HCEC 1CT (cell line): Measurements from ENCODE around the gene SOWAHB.

Source experiments
- DNase-seq: peaks from one replicate; pipeline ENCODE4 v3.0.0-alpha.2; 2017

SOWAHB gene, protein sequence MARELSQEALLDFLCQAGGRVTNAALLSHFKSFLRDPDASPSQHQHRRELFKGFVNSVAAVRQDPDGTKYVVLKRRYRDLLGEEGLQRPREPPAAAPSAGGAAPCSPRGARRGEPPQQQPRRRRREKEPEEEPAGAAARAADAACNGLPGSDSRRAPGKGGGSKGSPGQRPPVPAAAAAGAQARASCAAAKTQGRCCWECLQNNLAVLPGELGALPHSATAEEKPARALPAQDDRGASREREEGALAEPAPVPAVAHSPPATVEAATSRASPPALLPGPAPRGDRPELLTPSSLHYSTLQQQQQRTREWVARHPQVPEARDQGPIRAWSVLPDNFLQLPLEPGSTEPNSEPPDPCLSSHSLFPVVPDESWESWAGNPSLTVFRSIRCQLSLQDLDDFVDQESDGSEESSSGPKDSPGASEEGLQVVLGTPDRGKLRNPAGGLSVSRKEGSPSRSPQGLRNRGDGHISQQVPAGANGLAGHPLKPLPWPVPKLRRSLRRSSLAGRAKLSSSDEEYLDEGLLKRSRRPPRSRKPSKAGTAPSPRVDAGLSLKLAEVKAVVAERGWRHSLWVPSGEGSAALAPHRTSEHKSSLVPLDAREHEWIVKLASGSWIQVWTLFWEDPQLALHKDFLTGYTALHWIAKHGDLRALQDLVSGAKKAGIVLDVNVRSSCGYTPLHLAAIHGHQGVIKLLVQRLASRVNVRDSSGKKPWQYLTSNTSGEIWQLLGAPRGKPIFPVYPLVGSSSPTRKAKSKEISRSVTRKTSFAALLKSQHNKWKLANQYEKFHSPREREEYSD

DNA sequence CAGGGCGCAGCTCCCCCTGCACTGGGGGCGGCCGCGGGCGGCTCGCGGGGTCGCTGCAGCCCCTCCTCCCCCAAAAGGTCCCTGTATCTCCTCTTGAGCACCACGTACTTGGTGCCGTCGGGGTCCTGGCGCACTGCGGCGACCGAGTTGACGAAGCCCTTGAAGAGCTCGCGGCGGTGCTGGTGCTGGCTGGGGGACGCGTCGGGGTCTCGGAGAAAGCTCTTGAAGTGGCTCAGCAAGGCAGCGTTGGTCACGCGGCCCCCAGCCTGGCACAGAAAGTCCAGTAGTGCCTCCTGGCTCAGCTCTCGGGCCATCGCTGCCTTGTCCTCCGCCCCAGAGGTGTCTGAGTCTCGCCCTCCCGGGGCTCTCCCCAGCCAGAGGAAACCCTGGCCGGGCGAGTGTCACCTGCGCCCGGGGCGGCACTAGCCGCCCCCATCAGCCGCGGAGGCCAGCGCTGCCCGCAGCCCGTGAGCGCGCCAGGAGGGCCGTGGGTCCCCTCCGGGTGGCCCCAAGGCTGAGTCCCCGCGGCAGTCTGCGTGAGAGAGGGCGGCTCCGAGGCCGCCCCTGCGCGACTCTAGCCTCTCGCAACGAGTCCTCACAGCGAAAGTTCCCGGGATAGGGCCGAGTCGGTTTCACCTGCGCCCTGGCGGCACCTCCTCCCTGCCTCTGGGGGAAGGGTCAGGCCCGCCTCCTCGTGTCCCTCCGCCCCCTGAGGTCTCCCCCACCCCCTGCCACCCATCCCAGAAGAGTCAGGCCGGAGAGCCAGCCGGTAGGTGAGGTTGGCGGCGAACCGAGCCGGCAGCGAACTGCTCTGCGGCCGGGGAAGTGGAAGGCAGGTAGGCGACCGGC is at the start of gene SOWAHB:
Gene SOWAHB, minus strand, starts transcription at position 609 of the 849 bp plus-strand sequence. Its CDS starts 295 bp downstream, at position 314.
- no peak for DNase-seq

DNA sequence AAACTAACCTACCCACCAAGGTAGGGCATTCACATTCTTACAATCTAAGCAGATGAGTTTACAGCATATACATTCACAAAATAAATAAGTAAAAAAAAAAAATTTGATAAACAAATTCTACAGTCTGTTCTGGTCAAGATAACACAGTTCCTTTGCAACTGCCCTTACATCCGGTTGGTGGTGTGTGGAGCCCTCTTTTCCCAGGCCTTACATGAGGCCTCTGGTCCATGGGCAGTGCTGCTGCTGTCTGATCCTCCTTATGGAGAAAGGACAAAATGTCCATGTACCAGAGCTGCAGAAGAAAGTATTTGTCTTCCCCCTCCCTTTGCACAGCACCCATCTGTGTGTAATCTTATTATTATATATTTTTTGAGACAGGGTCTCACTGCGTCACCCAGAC is 49.4 kb upstream of the SOWAHB start:
- no peak for DNase-seq

DNA sequence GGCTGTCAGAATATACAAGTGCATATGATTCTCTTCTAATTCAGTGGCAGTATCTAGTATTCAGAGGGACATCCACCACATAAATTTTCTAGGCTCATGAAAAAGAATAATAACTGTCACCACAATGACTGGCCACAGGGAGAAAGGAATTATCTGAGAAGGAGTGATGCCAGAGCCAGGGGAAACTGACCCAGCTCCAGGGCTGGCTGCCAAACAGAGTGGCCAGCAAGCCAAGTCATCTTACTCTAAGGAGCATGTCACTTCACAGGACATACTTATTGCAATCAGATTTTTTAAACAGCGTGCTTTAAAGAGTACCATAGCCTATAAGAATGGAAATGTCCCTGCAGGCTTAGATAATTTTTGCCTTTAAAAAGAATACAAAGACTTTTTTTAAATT is 45.8 kb upstream of the SOWAHB start:
- DNase-seq, result no peak

DNA sequence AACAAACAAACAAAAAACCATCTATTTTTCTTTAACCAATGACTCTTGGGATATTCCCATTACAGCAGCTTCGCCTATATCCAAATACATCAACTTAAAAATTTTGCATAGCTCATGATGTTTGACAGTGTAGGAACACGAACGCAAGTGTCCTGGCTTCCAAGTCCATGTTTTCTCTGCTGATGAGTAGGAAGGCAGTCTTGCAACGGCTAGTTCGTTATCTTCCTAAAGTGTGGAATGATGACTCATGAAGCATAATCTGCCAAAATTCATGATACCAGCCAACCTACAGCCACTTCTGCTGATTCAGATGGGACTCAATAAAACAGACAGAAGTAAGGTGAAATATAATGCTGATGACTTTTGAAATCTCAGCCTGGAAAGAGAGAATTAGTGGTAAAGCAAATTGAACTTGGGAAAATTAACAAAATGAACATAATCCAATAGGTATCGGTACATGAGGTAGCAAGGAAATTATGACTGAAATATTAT is 45.2 kb upstream of the SOWAHB start:
- peak; percentile 42 for DNase-seq

DNA sequence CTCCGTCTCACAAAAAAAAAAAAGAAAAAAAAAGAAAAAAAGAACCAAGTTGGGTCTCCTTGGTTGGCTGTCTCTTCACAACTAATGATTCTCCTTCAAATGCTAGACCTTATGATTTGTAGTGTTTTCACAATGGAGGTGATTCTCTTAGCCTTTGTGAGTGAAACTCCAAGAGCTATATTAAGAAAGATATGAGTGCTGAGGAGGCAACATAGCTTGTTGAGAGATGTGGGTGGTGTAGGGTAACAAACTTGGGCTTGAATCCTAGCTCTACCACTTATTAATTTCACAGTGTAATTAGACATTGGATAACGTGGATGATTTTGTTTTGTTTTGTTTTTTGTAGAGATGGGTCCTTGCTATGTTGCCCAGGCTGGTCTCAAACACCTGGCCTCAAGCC is 41.2 kb upstream of the SOWAHB start:
- DNase-seq, result no peak

DNA sequence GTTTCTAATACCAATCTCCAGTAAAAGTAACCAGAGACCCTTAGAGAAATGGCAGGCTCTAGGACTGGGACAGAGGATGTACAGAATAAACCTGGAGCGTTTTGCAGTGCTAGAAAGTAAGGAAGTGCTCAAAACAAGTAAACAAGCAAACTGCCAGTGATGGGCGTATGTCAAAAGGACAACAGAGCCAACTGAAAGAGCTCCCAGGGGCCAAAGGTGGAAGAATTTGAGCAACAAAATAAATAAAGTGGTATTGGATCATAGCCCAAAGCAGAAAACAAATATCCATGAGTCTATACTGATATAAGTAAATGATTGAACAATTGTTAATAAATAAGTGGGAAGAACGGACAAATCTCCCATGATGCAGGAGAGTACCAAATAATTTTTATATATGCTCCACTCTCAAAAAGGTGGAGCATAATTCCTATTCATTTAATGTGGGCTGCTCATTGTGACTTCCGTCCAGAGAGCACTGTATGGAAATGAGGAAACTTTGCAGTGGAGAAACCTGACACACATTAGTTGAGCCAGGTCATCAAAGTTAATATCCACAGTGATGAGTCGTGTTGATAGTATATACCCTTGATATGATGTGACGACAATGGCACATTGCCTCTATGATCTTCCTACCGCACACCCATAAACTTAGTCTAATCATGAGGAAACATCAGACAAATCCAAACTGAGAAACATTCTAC is 33.8 kb upstream of the SOWAHB start:
- no peak for DNase-seq

DNA sequence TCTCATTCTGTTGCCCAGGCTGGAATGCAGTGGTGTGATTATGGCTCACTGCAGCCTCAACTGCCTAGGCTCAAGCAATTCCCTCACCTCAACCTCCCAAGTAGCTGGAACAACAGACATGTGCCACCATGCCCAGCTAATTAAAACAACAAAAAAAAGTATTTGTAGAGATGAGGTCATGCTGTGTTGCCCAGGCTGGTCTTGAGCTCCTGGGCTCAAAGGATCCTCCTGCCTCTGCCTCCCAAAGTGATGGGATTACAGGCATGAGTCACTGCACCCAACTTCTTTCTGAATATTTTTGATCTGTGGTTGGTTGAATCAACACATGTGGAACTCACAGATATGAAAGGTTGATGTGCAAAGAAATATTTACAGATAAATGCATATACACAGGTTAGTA is 33.1 kb upstream of the SOWAHB start:
- DNase-seq, result no peak

DNA sequence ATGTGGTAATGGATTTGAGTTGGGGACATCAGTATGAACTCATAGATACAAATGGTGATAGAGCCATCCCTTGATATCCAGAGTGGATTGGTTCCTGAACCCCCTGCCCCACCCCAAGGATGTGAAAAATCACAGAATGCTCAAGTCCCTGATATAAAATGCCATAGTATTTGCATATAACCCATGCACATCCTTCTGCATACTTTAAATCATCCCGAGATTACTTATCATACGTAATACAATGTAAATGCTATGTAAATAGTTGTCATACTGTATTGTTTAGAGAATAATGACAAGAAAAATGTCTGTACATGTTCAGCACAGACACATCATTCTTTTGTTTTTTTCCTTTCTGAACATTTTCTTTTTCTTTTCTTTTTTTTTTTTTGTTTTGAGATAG is 32.7 kb upstream of the SOWAHB start:
- DNase-seq, result no peak

DNA sequence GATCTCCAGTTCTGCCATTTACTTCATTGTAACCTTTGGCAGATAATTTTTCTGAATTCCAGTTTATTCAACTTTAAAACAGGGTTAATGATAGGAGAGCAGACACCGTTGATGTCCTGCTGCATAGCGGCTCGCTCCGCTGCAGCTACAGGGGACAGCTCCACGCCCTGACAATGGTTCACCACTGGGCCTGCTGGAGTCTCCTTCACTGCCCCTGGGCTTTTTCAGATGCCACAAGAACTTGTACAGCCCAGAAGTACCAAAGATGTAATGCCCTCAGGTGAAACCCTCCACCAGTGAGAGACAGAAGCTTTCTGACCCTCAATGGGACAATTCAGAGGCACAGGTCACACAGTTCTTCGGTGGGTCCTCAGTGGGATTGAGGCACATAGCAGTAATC is 28.9 kb upstream of the SOWAHB start:
- no peak for DNase-seq

DNA sequence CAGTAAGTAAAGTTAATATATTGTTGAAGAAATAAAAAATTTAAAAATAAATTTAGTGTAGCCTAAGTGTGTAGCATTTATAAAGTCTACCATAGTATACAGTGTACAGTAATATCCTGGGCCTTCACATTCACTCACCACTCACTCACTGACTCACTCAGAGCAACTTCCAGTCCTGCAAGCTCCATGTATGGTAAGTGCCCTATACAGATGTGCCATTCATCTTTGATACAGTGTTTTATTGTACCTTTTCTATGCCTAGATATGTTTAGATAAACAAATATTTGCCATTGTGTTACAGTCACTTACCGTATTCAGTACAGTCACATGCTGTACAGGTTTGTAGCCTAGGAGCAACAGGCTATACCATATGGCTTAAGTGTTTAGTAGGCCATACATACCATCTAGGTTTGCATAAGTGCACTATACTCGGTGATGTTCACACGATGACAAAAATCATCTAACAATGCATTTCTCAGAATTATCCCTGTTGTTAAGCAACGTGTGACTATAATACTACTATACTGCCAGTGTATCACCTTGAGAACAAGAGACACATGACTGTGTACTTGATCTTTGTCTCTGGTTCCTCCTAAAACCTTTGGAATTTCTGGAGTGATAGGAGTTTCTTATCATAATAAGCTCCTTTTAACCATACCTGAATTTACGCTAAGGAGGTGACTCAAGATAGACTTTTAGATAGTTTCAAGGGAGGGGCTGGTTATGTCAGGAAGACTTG is 25.8 kb upstream of the SOWAHB start:
- DNase-seq, result no peak

DNA sequence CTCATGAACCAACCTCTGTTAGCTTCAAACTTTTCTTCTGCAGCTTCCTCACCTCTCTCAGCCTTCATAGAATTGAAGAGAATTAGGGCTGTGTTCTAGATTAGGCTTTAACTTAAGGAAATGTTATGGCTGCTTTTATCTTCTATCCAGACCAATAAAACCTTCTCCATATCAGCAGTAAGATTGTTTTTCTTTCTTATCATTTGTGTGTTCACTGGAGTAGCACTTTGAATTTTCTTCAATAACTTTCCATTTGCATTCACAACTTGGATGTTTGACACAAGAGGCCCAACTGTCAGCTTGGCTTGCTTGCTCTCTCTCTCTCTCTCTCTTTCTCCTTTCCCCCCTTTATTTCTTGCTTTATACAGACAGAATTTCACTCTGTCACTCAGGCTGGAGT is 22.8 kb upstream of the SOWAHB start:
- DNase-seq, result no peak

DNA sequence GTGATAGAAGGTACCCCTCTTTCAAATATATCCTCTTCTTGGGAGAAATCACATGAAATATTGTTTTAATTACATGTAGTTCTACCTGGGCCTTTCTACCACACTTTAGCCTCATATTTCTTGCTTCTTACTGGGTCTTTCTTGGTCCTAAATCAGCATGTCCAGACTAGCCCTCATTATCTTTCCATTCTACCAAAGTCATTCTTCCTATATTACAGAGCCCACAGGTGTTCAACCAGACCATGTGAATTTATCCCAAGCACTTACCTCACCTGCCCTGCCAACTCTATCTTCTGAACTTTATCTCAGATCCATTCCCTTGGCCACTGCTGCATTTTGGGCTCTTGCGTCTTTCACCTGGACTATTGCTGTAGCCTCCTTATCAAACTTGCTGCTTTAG is 11.8 kb upstream of the SOWAHB start:
- no peak for DNase-seq

DNA sequence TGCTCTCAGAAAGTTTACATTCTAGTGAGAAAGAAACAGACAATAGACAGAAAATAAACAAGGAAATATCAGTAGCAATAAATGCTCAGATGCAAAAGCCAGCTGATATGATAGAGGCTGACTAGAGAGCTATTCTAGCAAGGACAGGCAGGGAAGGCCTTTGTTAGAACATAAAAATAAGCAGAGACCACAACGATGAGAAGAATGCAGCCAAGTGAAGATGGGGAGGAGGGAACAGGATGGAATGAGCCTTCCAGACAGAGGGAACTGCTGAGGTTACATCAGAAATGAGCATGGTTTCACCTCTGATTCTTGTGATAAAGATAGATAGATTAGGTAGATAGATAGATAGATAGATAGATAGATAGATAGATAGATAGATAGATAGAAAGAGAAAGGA is 7.6 kb upstream of the SOWAHB start:
- DNase-seq, result peak; percentile 4

DNA sequence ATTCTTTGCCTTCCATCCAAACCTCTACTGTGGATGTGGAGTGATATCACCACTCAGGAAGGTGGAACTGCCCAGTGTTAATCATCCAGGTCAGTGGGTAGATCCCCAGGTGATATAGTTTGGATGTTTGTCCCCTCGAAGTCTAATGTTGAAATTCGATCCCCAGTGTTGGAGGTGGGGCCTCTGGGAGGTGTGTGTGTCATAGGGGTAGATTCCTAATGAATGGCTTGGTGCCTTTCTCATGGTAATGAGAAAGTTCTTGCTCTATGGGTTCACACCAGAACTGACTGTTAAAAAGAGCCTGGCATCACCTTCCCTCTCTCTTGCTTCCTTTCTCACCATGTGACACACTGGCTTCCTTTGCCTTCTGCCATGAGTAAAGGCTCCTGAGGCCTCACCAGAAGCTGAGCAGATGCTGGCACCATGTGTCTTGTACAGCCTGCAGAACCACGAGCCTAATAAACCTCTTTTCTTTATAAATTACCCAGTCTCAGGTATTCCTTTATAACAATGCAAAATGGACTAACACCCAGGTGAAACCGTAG is 6.8 kb upstream of the SOWAHB start:
- DNase-seq, result no peak

DNA sequence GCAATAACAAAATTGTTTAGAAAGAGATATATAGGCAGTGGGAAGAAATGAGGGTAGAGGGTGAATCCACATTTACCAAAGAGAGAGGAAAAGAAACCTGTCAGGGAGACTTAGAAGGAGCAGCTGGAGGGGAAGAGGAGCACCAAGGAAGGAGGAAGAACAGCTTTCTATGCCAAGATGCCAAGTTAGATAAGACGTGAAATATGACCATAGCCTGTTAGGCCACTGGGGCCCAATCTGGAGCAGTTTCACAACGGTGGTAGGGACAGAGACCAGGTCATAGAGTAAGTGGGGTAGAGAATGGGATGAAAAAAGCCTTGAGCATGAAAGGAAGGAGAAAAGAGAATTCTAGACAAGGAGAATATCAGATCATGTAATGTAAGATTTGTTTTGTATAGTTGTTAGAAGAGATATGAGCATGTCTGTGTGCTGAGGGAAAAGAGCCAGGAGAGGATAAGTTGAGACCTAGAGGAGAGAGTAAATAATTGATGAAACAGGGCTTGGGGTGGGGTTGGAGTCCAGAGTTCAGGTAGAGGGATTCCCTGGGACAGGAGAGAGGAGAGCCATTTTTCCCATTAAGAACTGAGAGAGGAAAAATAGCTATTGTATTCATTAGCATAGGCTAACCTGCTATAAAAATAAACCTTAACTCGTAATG is 4.4 kb upstream of the SOWAHB start:
- DNase-seq, result no peak

DNA sequence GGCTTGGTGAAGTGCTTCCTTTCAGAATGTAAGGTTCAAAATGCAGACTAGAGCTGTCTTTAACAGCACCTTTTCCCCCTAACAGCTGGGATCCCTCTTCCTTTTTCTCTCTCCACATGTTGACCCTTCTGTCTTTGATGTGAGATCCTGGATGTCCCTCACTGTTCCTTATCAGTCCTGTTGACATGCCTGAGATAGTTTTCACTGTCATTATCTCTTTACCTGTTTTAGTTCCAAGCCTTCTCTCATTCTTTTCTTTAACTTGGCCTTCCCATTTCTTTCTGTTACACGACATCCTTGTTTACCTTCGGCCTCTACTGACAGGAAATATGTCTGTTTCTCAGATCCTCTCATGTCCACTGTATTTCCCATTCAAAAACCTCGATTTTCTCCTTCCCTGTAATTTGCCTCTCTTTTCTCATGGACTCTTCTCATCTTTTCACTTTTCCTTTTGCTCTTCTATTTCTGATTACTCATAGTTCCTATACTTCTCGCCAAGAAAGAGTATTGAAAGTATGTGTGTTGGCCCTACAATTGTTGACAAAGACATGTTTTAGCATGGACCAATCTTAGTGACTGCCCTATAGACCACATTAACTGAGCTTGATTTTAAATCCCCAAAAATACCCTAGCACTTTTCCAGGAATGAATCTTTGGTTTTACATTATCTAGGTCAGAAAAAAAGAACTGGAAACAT is 1.2 kb upstream of the SOWAHB start:
- DNase-seq, result no peak

DNA sequence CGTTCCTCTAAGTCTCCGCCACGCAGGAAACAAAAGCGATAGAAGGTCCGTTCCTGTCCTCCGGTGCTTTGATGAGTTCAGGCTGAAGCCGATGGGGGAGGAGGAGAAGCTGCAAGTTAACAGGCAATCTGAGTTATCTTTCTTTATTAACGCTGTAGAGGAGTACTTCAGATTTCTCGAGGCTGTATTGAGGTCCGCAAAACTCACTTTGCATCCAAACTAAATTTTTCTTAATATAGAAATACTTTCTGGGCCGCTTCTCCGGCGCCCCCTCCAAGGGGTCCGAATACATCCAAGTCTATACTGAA is 395 bp upstream of the SOWAHB start:
- DNase-seq, result no peak

DNA sequence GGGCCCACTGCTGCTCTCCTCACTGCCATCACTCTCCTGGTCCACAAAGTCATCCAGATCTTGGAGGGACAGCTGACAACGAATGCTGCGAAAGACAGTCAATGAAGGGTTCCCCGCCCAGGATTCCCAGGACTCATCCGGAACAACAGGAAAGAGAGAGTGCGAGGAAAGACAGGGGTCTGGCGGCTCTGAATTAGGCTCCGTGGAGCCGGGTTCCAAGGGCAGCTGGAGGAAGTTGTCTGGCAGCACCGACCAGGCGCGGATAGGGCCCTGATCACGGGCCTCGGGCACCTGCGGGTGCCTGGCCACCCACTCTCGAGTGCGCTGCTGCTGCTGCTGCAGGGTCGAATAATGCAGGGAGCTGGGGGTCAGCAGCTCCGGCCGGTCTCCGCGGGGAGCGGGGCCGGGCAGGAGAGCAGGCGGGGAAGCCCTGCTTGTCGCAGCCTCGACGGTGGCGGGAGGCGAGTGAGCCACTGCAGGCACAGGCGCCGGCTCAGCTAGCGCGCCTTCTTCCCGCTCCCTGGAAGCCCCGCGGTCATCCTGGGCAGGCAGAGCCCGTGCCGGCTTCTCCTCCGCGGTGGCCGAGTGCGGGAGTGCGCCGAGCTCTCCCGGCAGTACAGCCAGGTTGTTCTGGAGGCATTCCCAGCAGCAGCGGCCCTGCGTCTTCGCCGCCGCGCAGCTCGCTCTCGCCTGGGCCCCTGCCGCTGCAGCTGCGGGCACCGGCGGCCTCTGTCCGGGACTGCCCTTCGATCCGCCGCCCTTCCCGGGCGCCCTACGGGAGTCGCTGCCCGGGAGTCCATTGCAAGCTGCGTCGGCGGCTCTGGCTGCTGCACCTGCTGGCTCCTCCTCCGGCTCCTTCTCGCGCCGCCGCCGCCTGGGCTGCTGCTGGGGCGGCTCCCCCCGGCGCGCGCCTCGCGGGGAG is 1.1 kb downstream of the SOWAHB start:
- no peak for DNase-seq

DNA sequence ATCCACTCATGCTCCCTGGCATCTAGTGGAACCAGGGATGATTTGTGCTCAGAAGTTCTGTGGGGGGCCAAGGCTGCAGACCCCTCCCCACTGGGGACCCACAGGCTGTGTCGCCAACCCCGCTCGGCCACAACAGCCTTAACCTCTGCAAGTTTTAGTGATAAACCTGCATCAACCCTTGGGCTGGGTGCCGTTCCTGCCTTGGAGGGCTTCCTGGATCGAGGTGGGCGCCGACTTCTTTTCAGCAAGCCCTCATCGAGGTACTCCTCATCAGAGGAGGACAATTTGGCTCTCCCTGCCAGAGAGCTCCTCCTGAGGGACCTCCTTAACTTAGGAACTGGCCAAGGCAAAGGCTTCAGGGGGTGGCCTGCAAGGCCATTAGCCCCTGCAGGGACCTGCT is 1.9 kb downstream of the SOWAHB start:
- no peak for DNase-seq
